Cardiac fibroblast (primary cell): ENCODE results near the gene GSAP.

Source experiments
- DNase-seq, 2 donors: peaks; one replicate each; pipeline versions ENCODE4 v3.0.0 to v3.0.0-alpha.2; 2010; ENCODE audit warnings: low read depth in 2 of 2
- H3K4me3 ChIP-seq, 2 donors: replicated peaks in 1 of 2; 1 replicate in 1 of 2; 2 replicates in 1 of 2; pipeline ENCODE4 v1.5.1; 2011; ENCODE audit warnings: low read depth in 2 of 2, low read length in 2 of 2, mild to moderate bottlenecking in 2 of 2, moderate library complexity in 1 of 2
- TF ChIP-seq, protein P1 (sequence below): IDR thresholded peaks from one replicate; pipeline ENCODE4 v1.5.1; 2011; ENCODE audit warnings: low read depth, mild to moderate bottlenecking, low read length, inconsistent platforms

The GSAP gene

DNA sequence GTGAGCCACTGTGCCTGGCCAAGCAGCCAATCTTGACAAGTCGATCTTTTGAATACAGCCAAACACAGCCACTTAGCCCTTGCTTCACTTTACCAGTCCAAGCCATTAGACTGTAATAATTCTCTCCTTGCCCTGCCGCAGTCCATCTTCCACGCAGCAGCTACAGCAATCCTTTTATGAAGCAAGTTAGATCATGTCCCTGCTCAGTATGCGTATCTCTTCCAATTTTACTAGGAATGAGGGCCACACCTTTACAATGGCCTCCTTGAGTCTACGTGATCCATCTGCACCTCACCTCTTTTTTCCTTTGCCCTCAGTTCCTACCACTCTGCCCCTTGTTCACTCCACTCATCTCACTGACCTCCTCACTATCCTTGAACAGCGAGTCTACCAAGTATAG lies 22.2 kb downstream of the GSAP start:
- no peak overlapping the region for H3K4me3 ChIP-seq
- no peak for DNase-seq
- TF ChIP-seq, protein P1, sequence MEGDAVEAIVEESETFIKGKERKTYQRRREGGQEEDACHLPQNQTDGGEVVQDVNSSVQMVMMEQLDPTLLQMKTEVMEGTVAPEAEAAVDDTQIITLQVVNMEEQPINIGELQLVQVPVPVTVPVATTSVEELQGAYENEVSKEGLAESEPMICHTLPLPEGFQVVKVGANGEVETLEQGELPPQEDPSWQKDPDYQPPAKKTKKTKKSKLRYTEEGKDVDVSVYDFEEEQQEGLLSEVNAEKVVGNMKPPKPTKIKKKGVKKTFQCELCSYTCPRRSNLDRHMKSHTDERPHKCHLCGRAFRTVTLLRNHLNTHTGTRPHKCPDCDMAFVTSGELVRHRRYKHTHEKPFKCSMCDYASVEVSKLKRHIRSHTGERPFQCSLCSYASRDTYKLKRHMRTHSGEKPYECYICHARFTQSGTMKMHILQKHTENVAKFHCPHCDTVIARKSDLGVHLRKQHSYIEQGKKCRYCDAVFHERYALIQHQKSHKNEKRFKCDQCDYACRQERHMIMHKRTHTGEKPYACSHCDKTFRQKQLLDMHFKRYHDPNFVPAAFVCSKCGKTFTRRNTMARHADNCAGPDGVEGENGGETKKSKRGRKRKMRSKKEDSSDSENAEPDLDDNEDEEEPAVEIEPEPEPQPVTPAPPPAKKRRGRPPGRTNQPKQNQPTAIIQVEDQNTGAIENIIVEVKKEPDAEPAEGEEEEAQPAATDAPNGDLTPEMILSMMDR: no peak

DNA sequence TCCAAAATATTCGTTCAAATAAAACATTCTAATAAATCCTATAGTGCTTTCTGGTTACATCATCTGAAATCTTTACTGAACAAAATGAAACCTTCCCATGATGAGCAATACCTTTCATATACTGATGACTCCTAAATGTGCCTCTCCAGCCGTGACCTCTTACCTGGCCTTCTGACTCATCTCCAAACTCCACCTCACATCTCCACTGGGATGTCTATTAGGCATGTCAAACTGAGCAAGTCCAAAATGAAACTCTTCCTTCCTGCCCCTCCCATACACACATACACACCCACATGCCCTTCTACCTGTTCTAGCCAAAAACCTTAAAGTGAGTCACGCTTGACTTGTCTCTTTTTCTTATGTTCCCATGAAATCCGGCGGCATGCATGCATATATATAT lies 22.9 kb downstream of the GSAP start:
- peak in 1 of 2 donors; percentile 63 for DNase-seq
- TF ChIP-seq, protein P1: no peak
- no peak overlapping the region for H3K4me3 ChIP-seq

GRCh38 chr7:77391230-77391629 lies 24.9 kb downstream of the GSAP start:
- no peak overlapping the region for H3K4me3 ChIP-seq
- TF ChIP-seq, protein P1: no peak
- DNase-seq: no peak

DNA sequence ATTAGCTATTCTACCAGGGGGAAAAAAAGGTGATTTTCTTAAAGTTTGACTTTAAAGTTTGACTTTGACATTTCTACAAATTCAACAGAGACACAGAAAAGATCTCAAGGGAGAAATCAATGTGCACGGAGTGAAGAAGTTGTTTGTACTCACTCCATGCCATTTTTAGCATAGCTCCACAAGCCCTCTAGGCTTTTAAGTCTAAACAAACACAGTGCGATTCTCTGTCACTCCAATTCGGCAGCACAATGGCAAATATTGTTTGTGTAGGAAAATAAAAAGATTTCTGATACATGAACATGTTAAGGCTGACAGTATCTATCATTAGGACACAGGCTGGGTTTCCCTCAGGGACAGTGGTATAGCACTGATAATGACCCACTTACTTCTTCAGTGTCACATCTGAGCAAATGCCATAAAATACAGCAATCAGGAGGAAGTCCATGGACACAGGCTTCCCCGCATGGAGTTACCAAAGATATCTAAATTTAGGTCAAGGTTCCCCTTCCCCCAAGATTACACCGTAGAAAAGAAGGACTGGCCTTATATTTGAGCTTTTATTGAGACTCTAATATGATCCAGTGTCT lies 28.0 kb downstream of the GSAP start:
- H3K4me3 ChIP-seq: no peak overlapping the region
- TF ChIP-seq, protein P1: no peak
- no peak for DNase-seq

DNA sequence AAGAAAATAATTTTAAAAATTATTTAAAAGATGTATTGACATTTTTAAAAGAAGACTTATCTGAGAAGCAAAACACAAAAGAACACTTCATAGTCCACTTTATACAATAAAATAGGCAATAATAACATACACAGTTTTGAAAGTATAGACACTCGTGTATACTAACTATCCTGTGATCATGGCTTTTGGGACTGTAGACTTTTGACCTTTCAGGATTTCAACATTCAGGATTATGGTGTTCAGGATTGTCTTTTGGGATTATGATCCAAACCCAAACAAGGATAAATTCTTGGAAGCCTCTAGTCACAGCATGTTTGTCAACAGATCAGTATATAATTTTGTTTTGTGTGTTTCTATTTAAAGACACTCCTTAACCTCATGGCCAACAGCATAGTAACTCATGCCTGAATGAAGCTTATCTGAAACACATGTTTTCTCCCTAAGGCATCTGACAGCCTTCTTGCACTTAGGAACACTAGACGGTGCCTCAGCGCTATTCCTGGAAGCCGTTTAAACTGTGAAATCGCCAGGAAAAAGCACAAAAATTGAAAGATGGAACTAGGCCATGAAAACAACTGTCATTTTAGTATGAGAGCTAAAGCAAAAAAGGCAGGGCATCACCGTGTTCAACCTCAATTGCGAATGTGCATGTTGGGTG lies 29.9 kb downstream of the GSAP start:
- H3K4me3 ChIP-seq: no peak overlapping the region
- peak in 1 of 2 donors; percentile 56 for DNase-seq
- TF ChIP-seq, protein P1: no peak

GRCh38 chr7:77383333-77383740 lies 32.8 kb downstream of the GSAP start:
- TF ChIP-seq, protein P1: no peak
- peak; percentile 27 to 52 for DNase-seq
- no peak overlapping the region for H3K4me3 ChIP-seq
